Mucosa of rectum (tissue), 2 donors: Measurements from ENCODE around the gene HTR1D.

ENCODE experiments used
- H3K27ac ChIP-seq, 2 donors: one replicate each; pipeline ENCODE4 v1.7.0; 2013; ENCODE audit warnings: inconsistent platforms in 2 of 2, low read depth in 2 of 2, low read length in 2 of 2
- H3K27me3 ChIP-seq, 2 donors: one replicate each; pipeline ENCODE4 v1.7.0; 2013; ENCODE audit warnings: low read length in 2 of 2; ENCODE audit not compliant: control insufficient read depth in 2 of 2, insufficient read depth in 2 of 2
- H3K36me3 ChIP-seq, 2 donors: one replicate each; pipeline ENCODE4 v1.7.0; 2013; ENCODE audit warnings: low read length in 2 of 2; ENCODE audit not compliant: control insufficient read depth in 2 of 2, insufficient read depth in 2 of 2
- H3K4me1 ChIP-seq, 2 donors: one replicate each; pipeline ENCODE4 v1.7.0; 2013; ENCODE audit warnings: low read length in 2 of 2, mild to moderate bottlenecking in 1 of 2; ENCODE audit not compliant: control insufficient read depth in 2 of 2, insufficient read depth in 2 of 2
- H3K4me3 ChIP-seq, 2 donors: one replicate each; pipeline ENCODE4 v1.7.0; 2013; ENCODE audit warnings: low read length in 2 of 2
- H3K9ac ChIP-seq, 2 donors: one replicate each; pipeline ENCODE4 v1.7.0; 2013; ENCODE audit warnings: low read length in 2 of 2, low read depth in 1 of 2, mild to moderate bottlenecking in 1 of 2
- H3K9me3 ChIP-seq, 2 donors: one replicate each; pipeline ENCODE4 v1.7.0; 2013; ENCODE audit warnings: low read length in 2 of 2; ENCODE audit not compliant: control insufficient read depth in 2 of 2
- donor health status: healthy.
- donor health status: Normal muscosa, but diverticular disease.

HTR1D gene

DNA sequence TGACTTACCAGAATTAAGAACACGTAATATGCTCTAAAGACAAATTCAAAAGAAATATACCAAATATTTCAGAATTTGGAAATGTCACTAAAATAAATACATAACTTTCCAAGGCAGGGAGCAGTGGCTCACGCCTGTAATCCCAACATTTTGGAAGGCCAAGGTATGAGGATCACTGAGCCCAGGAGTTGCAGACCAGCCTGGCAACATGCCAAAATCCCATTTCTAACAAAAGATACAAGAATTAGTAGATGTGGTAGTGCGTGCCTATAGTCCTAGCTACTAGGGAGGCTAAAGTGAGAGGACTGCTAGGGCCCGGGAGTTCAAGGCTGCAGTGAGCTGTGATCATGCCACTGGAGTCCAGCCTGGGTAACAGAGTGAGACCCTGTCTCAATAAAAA, 60.4 kb downstream of the HTR1D start:
- no peaks in the 10 kb centered on the region for H3K27me3 ChIP-seq
- H3K4me1 ChIP-seq: peaks cover 0 to 6% of the 10 kb centered on the region in 2 donors
- no peak overlapping the region for H3K9ac ChIP-seq
- no peak overlapping the region for H3K4me3 ChIP-seq
- H3K9me3 ChIP-seq: no peaks in the 10 kb centered on the region
- H3K27ac ChIP-seq: no peak overlapping the region
- no peaks in the 10 kb centered on the region for H3K36me3 ChIP-seq

DNA sequence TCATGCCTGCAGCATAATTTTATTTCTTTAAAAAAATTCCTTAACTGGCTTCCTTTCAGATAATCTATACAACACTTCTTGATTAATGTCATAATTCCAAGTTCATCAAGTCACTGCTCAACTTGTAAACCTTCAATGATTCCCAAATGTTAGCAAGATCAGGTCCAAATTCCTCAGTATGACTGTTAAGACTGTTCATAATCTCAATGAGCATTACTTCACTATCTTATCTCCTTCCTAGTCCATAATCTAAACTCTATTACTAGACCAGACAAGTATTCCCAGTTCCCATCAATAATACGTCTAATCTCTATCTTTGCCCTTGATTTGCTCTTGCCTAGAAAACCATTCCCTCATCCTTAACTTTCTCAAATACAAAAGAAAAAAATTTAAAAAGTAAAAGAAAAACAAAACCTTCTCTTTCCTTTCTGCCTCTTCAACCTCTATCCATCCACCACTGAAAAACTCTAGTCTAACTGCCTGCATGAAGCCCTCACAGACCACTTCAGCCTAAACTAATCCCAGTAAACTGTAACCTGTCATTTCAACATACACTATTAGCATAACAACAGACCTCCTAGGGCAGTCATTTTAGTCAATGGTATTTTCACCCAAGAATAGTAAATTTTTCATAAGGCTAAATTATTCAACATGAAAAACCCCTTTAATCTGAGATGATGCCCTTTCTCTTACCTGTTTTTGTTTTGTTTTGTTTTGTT, 64.2 kb downstream of the HTR1D start:
- no peak overlapping the region for H3K27ac ChIP-seq
- no peak overlapping the region for H3K9ac ChIP-seq
- no peaks in the 10 kb centered on the region for H3K36me3 ChIP-seq
- H3K4me1 ChIP-seq: peaks cover 6 to 16% of the 10 kb centered on the region in 2 donors
- H3K27me3 ChIP-seq: no peaks in the 10 kb centered on the region
- no peak overlapping the region for H3K4me3 ChIP-seq
- no peaks in the 10 kb centered on the region for H3K9me3 ChIP-seq

DNA sequence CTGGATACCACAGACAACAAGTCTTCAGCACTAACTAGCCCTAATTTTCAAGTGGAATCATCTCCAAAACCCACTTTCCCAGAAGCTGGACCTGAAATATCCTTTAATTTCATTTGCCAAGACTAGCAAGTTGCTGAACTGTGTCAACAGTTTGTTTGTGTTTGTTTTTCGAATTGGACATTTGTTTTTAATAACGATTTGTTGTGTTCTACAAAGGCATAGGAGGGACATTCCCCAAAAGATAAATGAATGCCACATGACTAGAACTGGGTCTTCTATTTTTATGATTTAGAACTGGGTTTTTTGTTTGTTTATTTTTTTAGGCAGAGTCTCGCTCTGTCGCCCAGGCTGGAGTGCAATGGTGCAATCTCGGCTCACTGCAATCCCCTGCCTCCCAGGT, 66.6 kb downstream of the HTR1D start:
- H3K4me3 ChIP-seq: no peak overlapping the region
- no peaks in the 10 kb centered on the region for H3K36me3 ChIP-seq
- no peaks in the 10 kb centered on the region for H3K9me3 ChIP-seq
- no peak overlapping the region for H3K9ac ChIP-seq
- peaks cover 6 to 17% of the 10 kb centered on the region in 2 donors for H3K4me1 ChIP-seq
- no peaks in the 10 kb centered on the region for H3K27me3 ChIP-seq
- H3K27ac ChIP-seq: no peak overlapping the region

DNA sequence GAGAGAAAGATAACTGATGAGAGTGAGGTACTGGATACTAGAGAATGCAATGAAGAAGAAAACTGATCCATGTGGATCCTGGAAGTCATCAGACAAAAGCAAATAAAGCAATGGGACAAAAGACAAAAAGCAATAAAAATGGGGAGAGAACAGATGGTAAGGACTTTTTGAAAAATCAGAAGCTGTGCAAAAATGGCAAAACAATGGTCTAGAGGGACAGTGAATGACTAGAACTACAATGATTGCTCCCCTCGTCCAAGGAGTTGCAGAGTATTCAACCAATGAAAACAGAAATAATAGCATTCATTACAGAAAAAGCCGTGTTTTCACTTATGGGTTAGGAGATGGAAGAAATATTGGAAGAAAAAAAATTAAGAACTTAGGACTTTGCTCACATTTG, 67.2 kb downstream of the HTR1D start:
- H3K9ac ChIP-seq: no peak overlapping the region
- H3K27ac ChIP-seq: no peak overlapping the region
- H3K36me3 ChIP-seq: no peaks in the 10 kb centered on the region
- H3K9me3 ChIP-seq: no peaks in the 10 kb centered on the region
- H3K4me1 ChIP-seq: peaks cover 6 to 12% of the 10 kb centered on the region in 2 donors
- no peak overlapping the region for H3K4me3 ChIP-seq
- no peaks in the 10 kb centered on the region for H3K27me3 ChIP-seq

DNA sequence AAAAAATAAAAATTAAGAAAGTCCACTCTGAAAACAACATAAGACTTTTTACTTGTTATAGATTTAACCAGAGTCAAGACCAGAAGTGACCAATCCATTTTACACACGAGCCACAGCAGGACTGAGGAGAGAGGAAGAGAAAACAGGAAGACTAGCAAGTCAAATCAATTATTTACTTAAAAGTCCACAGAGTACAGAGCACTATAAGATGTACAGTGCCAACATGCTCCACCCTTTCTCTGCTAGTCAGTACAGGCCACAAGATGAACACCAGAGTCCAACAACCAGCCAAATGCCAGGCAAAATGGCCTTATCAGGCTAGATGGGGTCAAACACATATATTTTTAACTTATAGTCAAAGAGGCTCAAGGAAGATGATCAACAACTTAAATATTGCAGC, 68.2 kb downstream of the HTR1D start:
- H3K27ac ChIP-seq: peak overlapping the region; percentile 45 to 72
- H3K4me1 ChIP-seq: peaks cover 6 to 12% of the 10 kb centered on the region in 2 donors
- H3K36me3 ChIP-seq: no peaks in the 10 kb centered on the region
- peak overlapping the region in 1 of 2 donors; percentile 33 for H3K9ac ChIP-seq
- H3K27me3 ChIP-seq: no peaks in the 10 kb centered on the region
- no peaks in the 10 kb centered on the region for H3K9me3 ChIP-seq
- H3K4me3 ChIP-seq: no peak overlapping the region

DNA sequence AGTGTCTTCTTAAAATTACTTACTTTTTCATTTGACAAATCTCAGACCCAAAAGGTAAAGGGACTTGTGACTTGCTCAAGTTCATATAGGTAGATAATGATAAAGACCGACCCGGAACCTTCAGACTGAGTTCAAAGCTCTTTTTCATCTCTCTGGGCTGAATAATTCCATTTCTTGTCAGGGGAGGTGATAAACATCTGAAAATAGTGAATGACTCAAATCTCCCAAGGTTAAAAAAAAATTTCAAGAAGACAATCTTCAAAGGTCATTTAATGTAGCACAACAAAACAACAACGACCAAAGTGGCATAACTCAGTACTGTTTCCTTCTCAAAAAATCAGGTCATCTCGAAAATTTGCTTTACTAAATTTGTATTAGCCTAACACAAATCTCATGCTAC, 69.2 kb downstream of the HTR1D start:
- Histone ChIP-seq H3K27ac (peak overlapping the region in 1 of 2 donors; percentile 37), H3K9ac (no peak overlapping the region), H3K9me3 (no peaks in the 10 kb centered on the region), H3K4me1 (peaks cover 6 to 12% of the 10 kb centered on the region in 2 donors), H3K27me3 (no peaks in the 10 kb centered on the region), H3K36me3 (no peaks in the 10 kb centered on the region), H3K4me3 (no peak overlapping the region)
